ENCODE data around the gene FMN1. TPM values are rescaled to one million over a fixed set of nuclear protein-coding genes. Genes with fewer than 3 reads are reported as not detected.

The FMN1 gene
- total and polyA plus RNA-seq, 12 donors: 0.22 to 5.5 (median 3.3) TPM

- ATAC-seq (no peak), DNase-seq (no peak)
- intact Hi-C loops (cut with DNase I): no loop called here
- H3K4me3 ChIP-seq: no peak overlapping the region
- TF ChIP-seq CTCF (IDR thresholded peaks at IDR 0.05): no peak
- no peak overlapping the region for H3K27ac ChIP-seq
- WGBS, 2 donors: 76 to 80% methylated on average over 2 of the region's 2 CpGs
- no peaks in the 10 kb centered on the region for H3K9me3 ChIP-seq
- no peaks in the 10 kb centered on the region for H3K4me1 ChIP-seq
- H3K36me3 ChIP-seq: no peaks in the 10 kb centered on the region
- no peaks in the 10 kb centered on the region for H3K27me3 ChIP-seq
Observed at GRCh38 chr15:33218071-33218491, 23.6 kb upstream of the FMN1 start.

GRCh38 chr15:33215941-33216872 is 21.7 kb upstream of the FMN1 start:
- Histone ChIP-seq H3K4me3 (no peak overlapping the region), H3K36me3 (no peaks in the 10 kb centered on the region), H3K9me3 (no peaks in the 10 kb centered on the region), H3K4me1 (no peaks in the 10 kb centered on the region), H3K27ac (no peak overlapping the region), H3K27me3 (no peaks in the 10 kb centered on the region)
- ATAC-seq: no peak
- DNase-seq: no peak
- intact Hi-C loops (cut with DNase I): no loop called here
- 92 to 93% methylated on average over 3 of the region's 3 CpGs for WGBS, 2 donors
- TF ChIP-seq CTCF (IDR thresholded peaks at IDR 0.05): peak in 7 of 9 donors; percentile 27 to 61 (median 47)

- no peak overlapping the region for H3K4me3 ChIP-seq
- H3K36me3 ChIP-seq: no peaks in the 10 kb centered on the region
- no peak overlapping the region for H3K27ac ChIP-seq
- H3K9me3 ChIP-seq: no peaks in the 10 kb centered on the region
- no peaks in the 10 kb centered on the region for H3K27me3 ChIP-seq
- ATAC-seq: no peak
- no peaks in the 10 kb centered on the region for H3K4me1 ChIP-seq
- intact Hi-C loops (cut with DNase I): no loop called here
- DNase-seq: peak in 1 of 2 donors; percentile 21
- 45 to 46% methylated on average over 3 of the region's 3 CpGs for WGBS, 2 donors
- TF ChIP-seq CTCF (IDR thresholded peaks at IDR 0.05): no peak
Observed at GRCh38 chr15:33211176-33211808, 16.8 kb upstream of the FMN1 start.

GRCh38 chr15:33209575-33210481 is 15.3 kb upstream of the FMN1 start:
- Histone ChIP-seq H3K36me3 (no peaks in the 10 kb centered on the region), H3K9me3 (no peaks in the 10 kb centered on the region), H3K27me3 (no peaks in the 10 kb centered on the region), H3K27ac (no peak overlapping the region), H3K4me3 (no peak overlapping the region), H3K4me1 (no peaks in the 10 kb centered on the region)
- DNase-seq (no peak), ATAC-seq (no peak)
- intact Hi-C loops (cut with DNase I): no loop called here
- no peak for TF ChIP-seq CTCF (IDR thresholded peaks at IDR 0.05)
- 56 to 74% methylated on average over 2 of the region's 2 CpGs for WGBS, 2 donors
